Chondrocyte (in vitro differentiated cells): ENCODE measurements around the gene EGFR. TPM values are rescaled to one million over a fixed set of nuclear protein-coding genes. Genes with fewer than 3 reads are reported as not detected.

Experiments
- DNase-seq: peaks from one replicate; pipeline ENCODE4 v3.0.0; 2021; ENCODE audit warnings: mixed read lengths, low spot score
- H3K27ac Mint-ChIP-seq: one replicate; pipeline ENCODE4 v1.8.0; 2021; ENCODE audit warnings: mild to moderate bottlenecking, moderate library complexity, mixed read lengths; ENCODE audit not compliant: unreplicated experiment
- H3K27me3 Mint-ChIP-seq: 2 replicates; pipeline ENCODE4 v1.8.0; 2021; ENCODE audit warnings: low read depth, mixed read lengths
- H3K36me3 Mint-ChIP-seq: 2 replicates; pipeline ENCODE4 v1.8.0; 2021; ENCODE audit warnings: low read depth, mixed read lengths
- H3K4me1 Mint-ChIP-seq: 2 replicates; pipeline ENCODE4 v1.8.0; 2021; ENCODE audit warnings: low read depth, mild to moderate bottlenecking, mixed read lengths
- H3K4me3 Mint-ChIP-seq: one replicate; pipeline ENCODE4 v1.8.0; 2021; ENCODE audit warnings: mild to moderate bottlenecking, moderate library complexity, mixed read lengths; ENCODE audit not compliant: unreplicated experiment
- H3K9me3 Mint-ChIP-seq: 2 replicates; pipeline ENCODE4 v1.8.0; 2021; ENCODE audit warnings: low read depth, mixed read lengths
- total RNA-seq: library from RNA; stranded (reverse); gene quantifications from 3 replicates; pipeline ENCODE4 v1.2.1, GENCODE V29; 2021
- TF ChIP-seq, protein P1 (sequence below): fragments of 200-600 bp; sonication (generic); IDR thresholded peaks from 2 replicates; pipeline ENCODE4 v1.5.0; 2021; ENCODE audit warnings: antibody characterized with exemption, mild to moderate bottlenecking, moderate library complexity

Gene EGFR
- total RNA-seq, 1 donor from 2014 or later = 25.5 TPM

DNA sequence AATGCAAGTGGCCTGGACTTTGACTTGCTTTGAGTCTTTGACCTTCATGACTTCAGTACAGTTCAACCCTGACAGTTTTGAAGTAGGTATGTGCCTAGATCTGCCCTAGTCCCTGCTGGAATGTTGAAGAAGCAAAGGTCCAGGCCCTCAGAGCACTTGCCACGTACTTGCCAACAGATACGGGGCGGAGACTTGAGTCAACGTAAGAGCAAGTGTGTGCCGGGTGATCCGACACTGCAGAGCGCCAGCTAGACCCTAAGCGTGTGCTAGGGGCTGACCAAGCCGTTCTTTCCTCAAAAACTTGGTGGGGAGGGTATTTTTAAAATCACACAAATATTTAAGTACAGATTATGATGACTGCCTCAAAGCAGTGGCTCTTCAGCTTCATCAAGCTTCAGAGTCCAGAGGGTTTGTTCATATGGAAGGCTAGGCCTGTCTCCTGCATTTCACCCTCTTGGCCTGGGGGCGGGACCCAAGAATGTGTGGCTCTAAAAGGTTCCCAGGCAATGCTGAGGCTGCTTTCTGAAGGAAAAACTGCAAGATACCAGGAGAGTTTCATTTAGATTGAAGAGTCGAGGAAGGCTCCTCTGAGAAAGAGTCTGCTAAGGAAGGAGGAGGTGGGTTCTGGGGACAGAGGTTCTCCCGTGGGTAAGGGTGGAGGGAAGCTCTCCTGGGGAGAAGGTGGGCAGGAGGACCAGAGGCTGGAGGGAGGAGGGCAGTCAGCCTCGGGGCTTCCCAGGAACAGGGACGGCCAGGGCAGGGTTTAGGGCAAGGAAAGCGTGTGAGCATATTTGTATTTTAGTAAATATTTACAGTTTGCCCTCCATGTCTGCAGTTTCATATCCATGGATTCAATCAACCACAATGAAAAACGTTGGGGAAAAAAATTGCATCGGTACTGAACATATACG, 160.3 kb downstream of the EGFR start:
- no peaks in the 10 kb centered on the region for H3K9me3 Mint-ChIP-seq
- H3K27me3 Mint-ChIP-seq = no peaks in the 10 kb centered on the region
- TF ChIP-seq, protein P1, sequence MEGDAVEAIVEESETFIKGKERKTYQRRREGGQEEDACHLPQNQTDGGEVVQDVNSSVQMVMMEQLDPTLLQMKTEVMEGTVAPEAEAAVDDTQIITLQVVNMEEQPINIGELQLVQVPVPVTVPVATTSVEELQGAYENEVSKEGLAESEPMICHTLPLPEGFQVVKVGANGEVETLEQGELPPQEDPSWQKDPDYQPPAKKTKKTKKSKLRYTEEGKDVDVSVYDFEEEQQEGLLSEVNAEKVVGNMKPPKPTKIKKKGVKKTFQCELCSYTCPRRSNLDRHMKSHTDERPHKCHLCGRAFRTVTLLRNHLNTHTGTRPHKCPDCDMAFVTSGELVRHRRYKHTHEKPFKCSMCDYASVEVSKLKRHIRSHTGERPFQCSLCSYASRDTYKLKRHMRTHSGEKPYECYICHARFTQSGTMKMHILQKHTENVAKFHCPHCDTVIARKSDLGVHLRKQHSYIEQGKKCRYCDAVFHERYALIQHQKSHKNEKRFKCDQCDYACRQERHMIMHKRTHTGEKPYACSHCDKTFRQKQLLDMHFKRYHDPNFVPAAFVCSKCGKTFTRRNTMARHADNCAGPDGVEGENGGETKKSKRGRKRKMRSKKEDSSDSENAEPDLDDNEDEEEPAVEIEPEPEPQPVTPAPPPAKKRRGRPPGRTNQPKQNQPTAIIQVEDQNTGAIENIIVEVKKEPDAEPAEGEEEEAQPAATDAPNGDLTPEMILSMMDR = no peak
- H3K4me3 Mint-ChIP-seq = no peak overlapping the region
- no peak for DNase-seq
- H3K27ac Mint-ChIP-seq = no peak overlapping the region
- peaks cover 16% of the 10 kb centered on the region for H3K36me3 Mint-ChIP-seq
- peaks cover 43% of the 10 kb centered on the region for H3K4me1 Mint-ChIP-seq

DNA sequence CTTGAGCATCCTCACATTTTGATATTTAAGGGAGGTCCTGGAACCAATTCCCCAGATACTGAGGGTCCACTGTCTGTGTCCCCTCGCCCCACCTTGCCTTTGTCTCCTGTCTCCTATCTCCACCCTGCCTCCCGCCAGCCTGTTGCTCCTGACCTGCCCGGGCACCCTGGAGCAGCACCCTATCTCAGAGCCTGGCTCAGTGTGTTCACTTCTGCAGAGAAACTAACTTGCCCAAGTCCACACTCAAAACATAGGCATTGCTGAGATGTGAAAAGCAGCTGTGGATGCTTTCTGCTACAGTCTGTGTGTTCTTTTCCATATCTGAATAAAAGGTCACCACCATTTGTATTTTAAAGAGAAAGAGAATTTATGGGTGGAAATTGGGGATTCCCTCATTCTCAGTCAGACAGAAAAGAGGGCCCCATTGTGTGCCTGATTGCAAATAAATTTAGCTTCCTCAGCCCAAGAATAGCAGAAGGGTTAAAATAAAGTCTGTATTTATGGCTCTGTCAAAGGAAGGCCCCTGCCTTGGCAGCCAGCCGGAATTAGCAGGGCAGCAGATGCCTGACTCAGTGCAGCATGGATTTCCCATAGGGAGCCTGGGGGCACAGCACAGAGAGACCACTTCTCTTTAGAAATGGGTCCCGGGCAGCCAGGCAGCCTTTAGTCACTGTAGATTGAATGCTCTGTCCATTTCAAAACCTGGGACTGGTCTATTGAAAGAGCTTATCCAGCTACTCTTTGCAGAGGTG, 161.3 kb downstream of the EGFR start:
- Mint-ChIP-seq H3K9me3 (no peaks in the 10 kb centered on the region), H3K4me3 (no peak overlapping the region), H3K27ac (no peak overlapping the region), H3K36me3 (peaks cover 15% of the 10 kb centered on the region), H3K4me1 (peaks cover 43% of the 10 kb centered on the region), H3K27me3 (no peaks in the 10 kb centered on the region)
- DNase-seq = no peak
- TF ChIP-seq, protein P1 = no peak

DNA sequence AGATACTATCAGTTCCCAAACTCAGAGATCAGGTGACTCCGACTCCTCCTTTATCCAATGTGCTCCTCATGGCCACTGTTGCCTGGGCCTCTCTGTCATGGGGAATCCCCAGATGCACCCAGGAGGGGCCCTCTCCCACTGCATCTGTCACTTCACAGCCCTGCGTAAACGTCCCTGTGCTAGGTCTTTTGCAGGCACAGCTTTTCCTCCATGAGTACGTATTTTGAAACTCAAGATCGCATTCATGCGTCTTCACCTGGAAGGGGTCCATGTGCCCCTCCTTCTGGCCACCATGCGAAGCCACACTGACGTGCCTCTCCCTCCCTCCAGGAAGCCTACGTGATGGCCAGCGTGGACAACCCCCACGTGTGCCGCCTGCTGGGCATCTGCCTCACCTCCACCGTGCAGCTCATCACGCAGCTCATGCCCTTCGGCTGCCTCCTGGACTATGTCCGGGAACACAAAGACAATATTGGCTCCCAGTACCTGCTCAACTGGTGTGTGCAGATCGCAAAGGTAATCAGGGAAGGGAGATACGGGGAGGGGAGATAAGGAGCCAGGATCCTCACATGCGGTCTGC, 162.2 kb downstream of the EGFR start:
- peaks cover 11% of the 10 kb centered on the region for H3K36me3 Mint-ChIP-seq
- H3K27me3 Mint-ChIP-seq = no peaks in the 10 kb centered on the region
- TF ChIP-seq, protein P1 = no peak
- no peak overlapping the region for H3K27ac Mint-ChIP-seq
- peaks cover 52% of the 10 kb centered on the region for H3K4me1 Mint-ChIP-seq
- DNase-seq = no peak
- H3K4me3 Mint-ChIP-seq = no peak overlapping the region
- H3K9me3 Mint-ChIP-seq = no peaks in the 10 kb centered on the region

DNA sequence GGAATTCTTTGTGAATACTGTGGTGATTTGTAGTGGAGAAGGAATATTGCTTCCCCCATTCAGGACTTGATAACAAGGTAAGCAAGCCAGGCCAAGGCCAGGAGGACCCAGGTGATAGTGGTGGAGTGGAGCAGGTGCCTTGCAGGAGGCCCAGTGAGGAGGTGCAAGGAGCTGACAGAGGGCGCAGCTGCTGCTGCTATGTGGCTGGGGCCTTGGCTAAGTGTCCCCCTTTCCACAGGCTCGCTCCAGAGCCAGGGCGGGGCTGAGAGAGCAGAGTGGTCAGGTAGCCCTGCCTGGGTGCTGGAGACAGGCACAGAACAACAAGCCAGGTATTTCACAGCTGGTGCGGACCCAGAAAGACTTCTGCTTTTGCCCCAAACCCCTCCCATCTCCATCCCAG, 162.9 kb downstream of the EGFR start:
- no peak for DNase-seq
- H3K27me3 Mint-ChIP-seq = no peaks in the 10 kb centered on the region
- H3K4me3 Mint-ChIP-seq = no peak overlapping the region
- H3K4me1 Mint-ChIP-seq = peaks cover 59% of the 10 kb centered on the region
- H3K36me3 Mint-ChIP-seq = peaks cover 11% of the 10 kb centered on the region
- no peaks in the 10 kb centered on the region for H3K9me3 Mint-ChIP-seq
- TF ChIP-seq, protein P1 = no peak
- H3K27ac Mint-ChIP-seq = no peak overlapping the region

DNA sequence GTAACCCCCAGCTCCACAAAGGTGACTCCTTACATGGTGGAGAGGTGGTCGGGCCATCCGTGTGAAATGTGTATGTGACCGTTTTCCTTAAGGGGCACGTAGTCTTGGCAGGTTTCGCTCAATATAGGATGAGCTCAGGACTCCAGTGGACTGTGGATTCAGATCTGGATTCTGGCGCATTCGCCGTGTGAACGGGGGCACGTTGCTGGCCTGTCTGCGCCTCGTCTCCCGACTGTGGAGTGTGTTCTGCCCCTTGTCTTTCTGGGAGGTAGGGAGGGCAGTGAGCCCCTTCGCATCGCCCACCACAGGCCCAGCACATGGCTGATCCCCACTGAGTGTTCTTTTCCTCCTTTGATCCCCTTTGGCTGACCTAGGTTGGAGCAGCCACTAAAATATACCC, 165.1 kb downstream of the EGFR start:
- peaks cover 44% of the 10 kb centered on the region for H3K4me1 Mint-ChIP-seq
- TF ChIP-seq, protein P1 = no peak
- H3K27me3 Mint-ChIP-seq = no peaks in the 10 kb centered on the region
- no peak for DNase-seq
- H3K27ac Mint-ChIP-seq = no peak overlapping the region
- no peak overlapping the region for H3K4me3 Mint-ChIP-seq
- H3K9me3 Mint-ChIP-seq = no peaks in the 10 kb centered on the region
- H3K36me3 Mint-ChIP-seq = peaks cover 13% of the 10 kb centered on the region
